Measurements from ENCODE around the gene DQX1.
A peak's percentile ranks its signal among the peaks of the same experiment; 100 is the strongest.

The DQX1 gene

DNA sequence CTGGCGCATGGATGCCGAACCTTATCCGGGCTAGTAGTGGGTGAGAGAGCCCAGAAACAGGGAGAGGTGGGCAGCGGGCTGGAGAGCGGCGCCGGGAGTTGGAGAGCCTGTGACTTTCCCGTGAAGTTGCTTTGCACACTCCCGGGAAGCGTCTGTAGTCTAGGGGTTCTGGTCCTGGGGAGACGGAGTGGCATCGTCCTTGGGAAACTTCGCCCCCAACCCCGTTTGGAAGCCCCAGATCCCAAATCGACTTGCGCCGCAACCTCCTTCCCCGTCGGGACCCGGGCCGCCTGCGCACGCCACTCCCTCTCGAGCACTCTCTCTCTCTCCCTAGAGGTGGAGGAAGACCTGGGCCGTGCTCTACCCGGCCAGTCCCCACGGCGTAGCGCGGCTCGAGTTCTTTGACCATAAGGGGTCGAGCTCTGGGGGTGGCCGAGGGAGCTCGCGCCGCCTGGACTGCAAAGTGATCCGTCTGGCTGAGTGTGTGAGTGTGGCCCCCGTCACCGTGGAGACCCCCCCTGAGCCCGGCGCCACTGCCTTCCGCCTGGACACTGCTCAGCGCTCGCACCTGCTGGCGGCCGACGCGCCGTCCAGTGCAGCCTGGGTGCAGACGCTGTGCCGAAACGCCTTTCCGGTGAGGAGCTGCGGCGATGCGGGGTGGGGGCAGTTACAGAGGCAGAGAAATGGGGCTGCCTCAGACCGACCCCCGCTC is 28.9 kb upstream of the DQX1 start:
- DNase-seq: peak; percentile 51

DNA sequence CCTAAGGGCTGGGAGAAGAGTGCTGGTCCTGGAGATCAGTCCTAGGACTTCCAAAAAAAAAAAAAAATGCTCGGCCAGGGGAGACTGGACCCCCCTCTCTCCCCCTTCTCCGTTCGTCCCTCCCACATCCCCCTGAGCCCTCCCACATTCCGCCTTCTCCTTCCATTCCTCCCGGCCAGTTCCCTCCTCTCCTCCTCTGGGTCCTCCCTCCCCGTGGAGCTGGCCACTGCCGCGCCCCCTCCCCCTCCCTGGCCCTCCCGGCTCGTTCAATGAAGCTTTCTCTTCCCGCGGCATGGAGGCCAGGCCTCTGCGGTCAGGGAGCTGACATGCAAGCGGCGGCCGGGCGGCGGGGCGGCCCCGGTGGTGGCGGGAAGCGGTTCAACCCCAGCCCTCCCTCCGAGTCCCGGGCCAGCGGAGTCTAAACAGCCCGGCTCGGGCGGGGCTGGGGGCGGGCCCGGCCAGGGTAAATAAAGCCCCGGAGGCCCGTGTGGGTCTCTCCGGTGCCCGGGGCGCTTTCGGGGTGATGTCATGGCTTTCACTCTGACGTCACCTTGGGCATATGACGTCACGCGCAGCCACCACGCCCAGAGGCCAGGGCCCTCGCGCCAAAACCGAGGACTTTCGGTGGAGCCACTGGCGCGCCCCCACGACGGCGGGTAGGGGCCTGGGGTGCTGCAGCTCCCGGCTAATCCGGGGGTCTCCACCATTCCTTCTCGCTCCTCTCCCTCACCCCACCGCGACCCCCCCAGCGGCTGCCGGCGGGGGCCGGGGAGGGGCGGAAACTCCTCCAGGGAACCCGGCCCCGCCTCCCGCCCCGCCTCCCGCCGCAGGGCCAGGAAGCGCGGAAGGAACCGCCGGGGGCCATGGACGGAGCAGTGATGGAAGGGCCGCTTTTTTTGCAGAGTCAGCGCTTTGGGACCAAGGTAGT is 28.1 kb upstream of the DQX1 start, which contains the start of the genes DOK1 and LOXL3:
Gene DOK1 (plus strand): TSS at position 829 of the 928 bp plus-strand sequence. CDS start 35 bp downstream, at position 864.
Gene LOXL3 (minus strand): TSS at position 51 of the 928 bp plus-strand sequence. CDS start 1,308 bp downstream, outside the sequence.
- DNase-seq: peak; percentile 85

DNA sequence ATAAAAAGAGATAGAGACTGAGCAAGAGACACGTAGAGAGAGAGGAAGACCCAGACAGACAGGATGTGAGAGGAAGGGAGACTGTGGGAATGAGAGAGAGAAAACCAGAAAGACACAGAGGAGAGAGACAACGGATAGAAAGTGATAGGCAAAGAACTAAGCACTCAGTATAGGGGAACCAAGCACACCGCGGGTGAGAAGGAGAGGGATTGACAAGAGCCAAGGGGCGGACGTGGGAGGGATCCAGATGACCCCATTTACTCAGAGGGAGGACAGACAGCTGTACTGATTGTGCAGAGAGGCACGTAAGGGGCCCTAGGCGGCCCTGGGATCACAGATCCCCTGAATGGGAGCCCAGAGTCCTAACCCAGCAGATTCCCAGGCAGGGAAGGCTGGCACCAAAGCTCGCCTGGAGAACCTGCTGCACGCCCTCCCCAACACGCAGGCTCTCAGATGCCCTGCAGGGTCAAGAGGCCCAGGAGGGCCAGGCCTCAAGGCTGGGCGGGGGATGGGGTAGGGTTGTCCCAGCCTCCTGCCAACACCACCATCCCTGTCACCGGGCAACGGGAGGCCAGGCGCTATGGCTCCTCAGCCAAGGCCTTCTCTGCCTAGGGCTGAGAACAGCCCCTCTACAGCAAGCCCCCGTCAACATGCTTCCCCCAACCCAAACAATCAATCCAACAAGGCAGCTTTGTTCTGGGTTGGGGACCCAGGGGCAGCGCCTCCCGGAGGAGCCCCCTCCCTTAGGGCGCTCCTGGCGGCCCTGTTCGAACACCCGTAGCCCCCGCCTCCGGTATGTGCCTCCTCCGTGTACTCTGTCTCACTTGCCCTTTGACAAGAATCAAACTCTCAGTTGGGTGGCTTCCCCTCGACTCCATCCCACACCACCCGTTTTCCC is 27.1 kb upstream of the DQX1 start:
- no peak for DNase-seq

DNA sequence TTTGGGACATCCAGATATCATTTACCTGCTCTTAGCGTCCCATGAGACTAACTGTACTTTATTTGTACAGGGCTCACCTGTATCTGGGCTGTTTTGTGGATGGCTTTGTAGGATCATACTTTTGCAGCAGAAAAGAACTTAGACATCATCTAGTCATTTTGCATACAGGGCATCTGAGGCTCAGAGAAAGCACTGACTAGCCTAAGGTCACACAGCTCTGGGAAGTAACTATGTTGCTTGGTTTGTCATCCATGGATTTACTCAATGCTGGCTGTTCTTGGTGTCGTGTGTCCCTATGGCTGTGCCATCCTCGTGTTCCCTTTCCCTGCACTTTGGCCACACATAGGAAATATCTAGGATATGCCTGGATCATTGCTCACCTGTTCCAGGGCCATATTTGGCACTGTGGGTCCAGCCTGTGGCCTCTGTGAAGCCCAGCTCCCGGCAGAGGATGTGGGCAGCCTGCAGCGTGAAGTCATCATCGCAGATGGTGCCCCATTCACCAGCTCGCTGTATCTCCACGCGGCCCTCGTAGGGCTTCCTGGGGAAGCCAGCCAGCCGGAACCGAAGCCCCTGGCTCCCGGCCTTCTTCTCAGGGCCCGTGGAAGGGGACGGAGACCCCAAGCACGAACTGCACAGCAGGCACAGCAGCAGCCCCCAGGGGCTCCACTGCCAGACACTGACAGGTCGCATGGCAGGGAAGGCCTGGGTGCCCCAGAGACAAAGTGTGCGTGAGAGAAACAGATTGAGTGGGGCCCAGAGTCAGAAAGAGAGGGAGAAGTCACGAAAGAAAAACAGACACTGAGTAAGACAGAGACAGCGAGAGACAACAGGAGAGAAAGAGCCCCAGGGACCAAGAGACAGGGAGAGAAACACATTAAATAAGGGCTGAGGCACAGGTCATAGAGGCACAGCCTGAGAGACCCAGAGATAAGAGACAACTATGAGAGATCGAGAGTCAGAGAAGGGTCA is 26.2 kb upstream of the DQX1 start:
- DNase-seq: no peak

DNA sequence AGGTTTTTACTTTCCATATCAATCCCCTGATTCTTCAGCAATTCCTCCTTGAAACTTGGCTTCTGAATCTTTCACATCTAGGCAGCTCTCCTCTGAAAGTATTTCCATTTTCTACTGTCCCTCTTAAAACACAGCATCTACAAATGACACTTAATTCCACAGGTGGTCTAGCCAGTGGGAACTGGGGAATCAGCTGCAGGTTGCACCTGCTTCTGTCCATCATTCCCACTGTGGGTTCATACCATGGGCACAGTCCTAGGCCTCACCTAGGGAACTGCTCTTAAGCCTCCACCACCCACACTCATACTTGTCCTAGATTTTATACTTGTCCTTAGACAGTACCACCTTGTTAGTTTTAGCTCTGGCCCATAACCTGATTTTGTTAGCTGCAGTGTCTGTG is 25.5 kb upstream of the DQX1 start:
- DNase-seq: no peak

DNA sequence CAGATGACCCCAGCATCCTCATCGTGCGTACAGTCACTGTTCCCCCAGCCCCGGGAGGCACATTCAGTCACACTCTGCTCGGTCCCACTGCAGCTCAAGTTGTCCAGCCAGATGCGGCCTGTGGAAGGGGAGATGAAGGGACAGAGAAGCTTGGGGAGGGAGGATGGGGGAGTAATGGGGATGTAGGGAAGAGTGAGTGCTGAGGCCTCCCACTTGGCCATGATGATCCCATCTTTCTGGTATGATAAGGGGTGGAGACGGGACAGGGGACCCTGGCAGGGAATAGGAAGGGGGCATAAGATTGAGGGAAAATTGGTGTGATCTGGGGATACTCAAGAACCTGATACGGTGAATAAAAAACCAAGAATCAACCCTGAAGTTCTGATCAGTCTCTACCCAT is 24.2 kb upstream of the DQX1 start:
- DNase-seq: no peak

DNA sequence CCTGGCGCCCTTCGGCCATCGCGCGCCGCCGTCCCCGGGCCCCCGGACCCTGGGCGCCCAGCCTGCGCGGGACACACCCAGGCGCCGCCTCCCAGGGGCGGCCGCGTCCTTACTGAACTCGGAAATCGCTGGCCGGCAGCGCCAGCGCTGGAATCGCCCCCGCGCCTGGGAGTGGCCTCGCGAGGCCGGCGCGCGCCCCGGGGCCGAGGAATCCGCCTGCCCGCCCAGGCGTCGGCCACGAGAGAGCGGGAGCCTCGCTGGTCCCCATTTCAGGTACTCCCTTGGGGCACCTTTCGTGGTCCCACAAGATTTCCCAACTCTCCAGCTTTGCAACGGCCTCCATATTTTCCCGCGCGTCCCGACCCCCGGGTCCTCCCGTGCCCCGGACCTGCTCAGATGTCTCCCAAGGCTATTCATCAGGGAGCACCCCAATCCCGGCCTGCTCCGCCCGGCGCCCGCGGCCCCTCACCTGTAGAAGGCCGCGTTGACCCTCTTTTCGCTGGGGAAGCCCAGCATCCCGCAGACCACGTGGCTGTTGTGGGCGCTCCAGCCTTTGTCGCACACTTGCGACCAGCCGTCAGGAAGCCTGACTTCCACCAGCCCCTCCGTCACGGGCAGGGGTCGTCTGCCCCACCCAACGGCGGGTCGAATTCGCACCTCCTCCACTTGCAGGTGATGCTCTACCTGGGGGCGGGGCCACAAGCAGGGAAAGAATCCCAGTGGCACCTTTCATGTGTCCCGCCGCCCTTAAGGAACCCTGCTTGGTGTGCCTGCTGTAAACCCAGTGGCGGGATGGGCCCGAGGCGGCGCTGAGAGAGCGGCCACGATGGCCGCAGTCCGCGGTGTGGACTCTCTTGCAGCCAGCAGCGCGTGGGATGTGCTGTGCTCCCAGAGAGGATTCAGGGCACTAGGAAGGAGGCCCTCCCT is 23.1 kb upstream of the DQX1 start:
- no peak for DNase-seq

DNA sequence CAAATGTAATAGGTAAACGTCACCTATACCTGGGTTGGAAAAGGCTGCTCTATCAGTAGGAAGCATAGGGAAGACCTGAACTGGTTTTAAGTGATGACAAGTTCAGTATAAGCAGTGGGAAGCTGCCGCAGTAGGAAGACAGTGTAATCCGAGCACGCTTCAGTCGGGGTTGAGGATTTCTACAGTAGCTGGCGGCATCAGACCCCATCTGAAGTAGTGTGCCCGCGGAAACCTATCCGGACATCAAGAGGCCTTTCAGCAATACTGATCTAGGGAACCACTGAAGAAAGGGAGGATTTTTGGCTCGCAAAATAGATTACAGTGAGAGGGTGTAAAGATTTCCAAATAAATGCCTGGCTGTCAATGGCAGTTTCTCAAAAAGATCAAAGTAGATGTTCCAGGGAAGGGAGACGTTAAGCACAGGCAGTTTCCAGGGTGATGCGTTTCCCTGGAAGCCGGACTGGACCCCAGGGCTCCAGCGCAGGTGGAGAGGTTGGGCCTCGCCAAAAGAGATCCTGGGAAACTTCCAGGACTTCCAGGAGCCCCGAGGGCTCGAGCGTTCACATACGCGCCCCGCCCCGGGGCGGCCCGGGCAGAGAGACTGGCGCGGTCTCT is 22.4 kb upstream of the DQX1 start:
- DNase-seq: no peak

DNA sequence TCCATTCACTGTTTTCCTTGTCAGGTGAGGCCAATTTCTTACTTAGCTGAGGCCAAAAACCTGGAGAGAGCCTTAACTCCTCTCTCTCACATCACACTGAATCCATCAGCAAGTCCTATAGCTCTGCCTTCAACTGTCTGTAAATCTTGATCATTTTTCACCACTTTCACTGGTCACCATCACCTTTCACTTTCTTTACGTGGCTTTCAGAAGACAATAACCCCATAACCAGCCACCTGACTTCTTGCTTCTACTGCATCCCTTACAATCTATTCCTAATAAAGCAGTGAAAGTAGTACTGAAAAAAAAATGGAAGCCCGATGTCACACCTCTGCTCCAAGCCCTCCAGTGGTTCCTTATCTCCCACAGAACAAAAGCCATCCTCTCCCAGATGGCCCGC is 20.0 kb upstream of the DQX1 start:
- DNase-seq: no peak

DNA sequence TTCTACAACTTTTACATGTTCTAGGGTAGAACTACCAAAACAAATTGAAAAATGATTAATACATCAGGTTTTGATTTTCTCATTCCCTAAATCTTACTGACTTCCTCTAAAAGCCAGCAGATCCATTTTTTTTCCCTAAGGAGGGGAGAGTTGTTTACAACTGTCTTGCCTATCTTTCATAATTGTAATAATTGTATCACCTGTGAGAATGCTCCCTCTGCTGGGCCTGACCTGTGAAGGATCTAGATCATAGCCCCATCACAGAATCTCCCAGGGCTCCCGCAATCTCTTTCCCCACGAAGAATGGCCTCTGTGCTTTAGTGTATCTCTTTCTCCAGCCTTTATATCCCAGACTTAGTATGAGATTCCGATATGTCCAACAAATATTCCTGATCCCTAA is 18.6 kb upstream of the DQX1 start:
- no peak for DNase-seq

DNA sequence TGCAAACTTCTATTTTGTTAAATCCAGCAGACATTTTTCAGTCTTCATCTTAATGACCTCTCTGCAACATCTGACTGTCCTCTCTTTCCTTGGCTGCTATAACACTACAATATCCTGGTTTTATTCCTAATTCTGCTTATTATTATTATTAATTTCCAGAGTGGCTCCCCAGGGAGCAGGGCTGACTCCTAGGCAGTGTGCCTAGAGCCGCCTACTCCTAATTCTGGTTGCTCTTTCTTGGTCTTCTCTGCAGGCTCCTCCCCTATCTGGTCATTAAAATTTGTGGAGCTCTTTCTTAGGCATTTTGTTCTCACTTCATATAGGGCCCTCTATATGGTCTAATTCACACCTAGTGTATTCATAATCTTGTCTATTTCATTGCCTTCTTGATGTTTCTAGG is 16.9 kb upstream of the DQX1 start:
- no peak for DNase-seq

DNA sequence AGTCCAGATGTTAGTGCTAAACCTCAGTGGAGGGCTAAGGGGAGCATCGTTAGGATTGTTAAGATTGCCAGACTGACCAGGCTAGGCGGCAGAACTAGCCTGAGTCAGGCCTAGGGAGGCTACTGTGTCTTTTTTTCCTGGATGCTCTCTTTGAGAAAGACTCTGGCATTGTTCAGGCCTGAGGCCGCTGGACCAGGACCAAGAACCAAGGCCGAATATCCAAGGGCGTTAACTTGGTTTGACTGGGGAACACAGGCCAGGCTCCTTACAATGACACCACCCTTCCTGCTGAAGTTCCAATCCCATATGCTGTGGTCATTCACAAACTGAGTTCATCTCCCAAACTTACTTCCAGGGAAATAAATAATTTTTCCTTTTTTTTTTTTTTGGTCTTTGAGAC is 14.3 kb upstream of the DQX1 start:
- DNase-seq: no peak

DNA sequence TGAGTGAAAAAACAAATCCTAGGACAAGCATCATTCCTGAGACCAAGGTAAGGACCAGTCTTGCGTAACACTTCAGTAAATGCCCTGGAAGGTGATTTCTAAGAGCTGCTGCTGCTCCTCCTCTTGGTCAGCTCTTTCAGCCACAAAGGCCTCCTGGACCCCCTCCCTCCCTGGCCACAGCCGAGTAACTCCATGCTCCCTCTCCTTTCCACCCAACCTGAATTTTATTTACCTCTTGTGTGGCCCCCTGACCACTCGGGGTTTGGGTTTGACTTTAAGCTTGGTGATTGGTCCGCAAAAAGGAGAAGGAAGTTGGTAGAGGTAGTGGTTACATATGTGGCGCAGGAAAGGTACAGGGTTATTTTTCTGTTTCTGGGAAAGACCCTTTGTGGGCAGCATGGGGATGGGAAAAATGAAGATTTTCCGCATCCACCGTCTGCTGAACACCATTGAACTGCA is 12.9 kb upstream of the DQX1 start:
- DNase-seq: no peak

DNA sequence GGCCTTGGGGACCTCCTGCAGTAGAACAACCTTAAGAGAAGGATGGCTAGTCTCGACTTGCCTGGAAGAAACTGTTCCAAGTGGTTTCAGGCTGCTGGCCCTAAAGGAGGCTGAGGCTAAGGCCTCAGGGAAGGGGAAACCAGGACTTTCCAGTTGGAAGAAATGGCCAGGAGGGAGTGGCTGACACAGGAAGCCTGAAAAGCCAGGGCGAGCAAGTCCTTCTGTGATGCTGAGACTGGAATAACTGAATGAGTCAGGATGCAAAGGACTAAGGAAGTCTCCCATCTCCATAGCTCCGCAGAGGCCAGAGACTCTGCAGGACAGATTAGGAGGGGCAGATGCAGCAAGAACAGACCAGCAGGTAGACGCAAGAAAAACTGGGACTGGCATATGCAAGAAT is 11.1 kb upstream of the DQX1 start:
- DNase-seq: no peak

DNA sequence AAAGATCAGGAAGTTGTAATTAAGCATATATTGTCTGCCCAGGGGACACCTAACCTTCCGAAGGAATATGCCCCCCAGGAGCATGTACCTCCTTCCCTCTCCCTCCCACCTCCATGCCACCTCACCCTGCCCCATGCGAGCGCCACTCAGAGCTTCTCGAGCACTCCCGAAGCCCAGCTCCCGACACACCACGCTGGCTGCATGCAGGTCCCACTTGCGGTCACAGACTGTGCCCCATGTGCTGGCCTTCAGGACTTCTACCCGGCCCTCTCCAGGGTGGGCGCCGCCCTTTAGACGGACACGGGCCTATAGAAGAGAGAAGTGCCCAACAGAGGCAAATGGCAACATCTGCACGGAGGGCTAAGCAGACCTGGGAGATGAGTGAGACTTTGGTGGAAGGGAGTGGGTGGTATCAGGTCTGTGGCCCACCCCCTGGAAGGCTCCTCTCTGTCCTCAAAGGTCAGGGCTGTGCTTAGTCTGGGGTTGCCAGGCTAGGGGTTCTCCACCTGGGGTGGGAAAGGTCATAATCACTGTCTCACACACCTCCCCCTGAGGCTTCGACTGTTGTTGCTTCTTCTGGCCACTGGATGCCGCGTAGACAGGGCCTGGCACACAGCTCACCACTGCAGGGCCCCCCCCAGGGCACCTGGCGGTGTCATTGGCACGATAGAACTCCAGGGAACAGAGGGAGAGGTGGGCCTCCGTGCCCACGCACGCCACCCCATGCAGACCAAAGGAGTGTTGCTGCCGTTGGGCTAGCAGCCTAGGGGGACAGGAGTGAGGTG is 10.3 kb upstream of the DQX1 start:
- DNase-seq: no peak

DNA sequence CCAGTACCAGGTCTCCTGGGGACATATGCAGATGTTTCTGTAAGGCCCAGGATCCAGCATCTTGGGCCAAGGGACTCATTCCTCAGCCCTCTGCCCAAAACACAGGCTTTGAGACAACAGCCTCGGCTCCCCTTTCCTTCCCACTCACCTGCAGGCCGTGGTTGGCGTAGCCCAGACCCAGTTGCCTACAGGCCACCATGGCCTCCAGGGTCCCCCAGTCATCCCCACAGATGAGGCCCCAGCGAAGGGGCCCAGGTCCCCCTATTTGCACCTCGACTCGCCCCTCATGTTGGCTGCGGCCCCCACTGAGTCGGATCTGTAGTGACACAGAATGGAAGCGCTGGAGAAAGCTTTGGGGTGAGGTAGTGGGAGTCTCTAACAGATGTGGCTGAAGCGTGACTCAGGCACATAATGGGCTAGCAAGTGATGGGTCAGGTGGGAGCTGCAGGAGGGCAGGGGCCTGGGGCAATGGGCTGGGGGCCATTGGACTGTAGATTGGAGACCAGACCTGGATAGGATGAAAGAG is 9.5 kb upstream of the DQX1 start:
- DNase-seq: no peak

DNA sequence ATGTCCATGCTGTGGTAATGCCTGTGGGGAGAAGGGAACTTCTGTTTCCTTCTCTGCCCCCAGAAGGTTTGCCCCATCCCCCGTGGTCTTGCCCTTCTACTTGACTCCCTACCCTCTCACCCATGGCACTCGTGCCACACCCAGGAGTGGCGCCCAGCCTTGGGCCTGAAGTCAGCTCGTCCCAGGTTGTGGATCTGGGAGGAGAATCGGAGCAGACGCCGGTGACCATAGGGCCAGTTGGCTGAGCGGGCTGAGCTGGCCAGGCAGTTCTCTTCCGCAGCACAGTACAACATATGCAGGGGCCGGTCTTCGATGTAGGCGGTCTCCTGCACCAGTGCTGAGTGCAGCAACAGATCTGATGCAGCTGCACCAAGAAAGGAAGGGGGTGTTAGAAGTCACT is 8.4 kb upstream of the DQX1 start:
- DNase-seq: no peak

DNA sequence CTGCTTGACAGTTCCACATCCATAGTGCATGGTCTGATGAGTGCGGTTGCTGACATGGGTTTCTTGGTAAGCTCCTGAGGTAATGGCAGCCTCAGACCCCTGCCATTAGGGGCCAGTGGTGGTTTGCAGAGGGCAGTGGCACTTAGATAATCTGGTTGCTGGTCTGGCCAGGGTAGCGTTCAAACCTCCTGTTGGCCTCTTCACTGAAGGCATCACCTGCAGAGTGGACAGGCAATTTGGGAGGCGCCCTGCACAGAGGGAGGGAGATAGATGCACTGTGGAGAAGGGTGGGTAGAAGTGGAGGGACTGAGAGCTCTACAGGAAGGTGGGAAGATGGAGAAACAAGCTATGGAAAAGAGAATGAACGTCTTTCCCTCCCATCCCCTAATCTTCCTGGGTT is 7.4 kb upstream of the DQX1 start:
- no peak for DNase-seq

DNA sequence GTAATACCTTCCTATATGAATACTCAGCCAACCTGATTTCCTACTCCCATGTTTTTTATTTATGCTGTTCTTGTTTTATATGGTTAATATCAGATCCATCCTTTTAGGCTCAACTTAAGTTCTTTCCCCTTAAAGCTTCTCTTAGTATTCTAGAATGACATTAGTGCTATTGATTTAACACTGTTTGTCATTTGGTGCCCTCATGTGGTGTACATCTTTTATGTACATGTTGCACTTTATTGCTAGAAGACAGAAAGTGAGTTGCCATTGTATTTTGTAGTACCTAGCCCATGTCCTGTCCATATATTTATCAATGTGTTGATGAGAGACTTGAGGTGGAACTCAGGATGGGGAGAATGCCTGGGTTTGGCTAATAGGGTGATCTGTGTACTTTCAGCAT is 6.2 kb upstream of the DQX1 start:
- DNase-seq: no peak
